B cell (primary cell): ENCODE measurements around the gene CDK8. TPM values are rescaled to one million over a fixed set of nuclear protein-coding genes. Genes with fewer than 3 reads are reported as not detected.

Source experiments
- ATAC-seq: fragments of 200-7000 bp; cut with Tn5 transposase; one replicate; pipeline ENCODE4 v1.10.0; 2021; ENCODE audit warnings: low read depth, mild to moderate bottlenecking, moderate number of reproducible peaks, moderate library complexity
- CTCF ChIA-PET: fragments of 350-600 bp; sonication (Branson Sonifier 250); formaldehyde crosslinking; loops from one replicate; lab custom pipeline; 2021; ENCODE audit warnings: antibody characterized with exemption, inconsistent platforms; lab: Charles Lee
- POLR2A ChIA-PET: fragments of 350-600 bp; sonication (Branson Sonifier 250); formaldehyde crosslinking; loops from one replicate; lab custom pipeline; 2021; ENCODE audit warnings: antibody characterized with exemption; lab: Charles Lee
- DNase-seq: peaks from one replicate; pipeline ENCODE4 v3.0.0; 2013
- H2AFZ ChIP-seq: 2 replicates; pipeline ENCODE4 v1.6.1; 2012; ENCODE audit warnings: mild to moderate bottlenecking, low read depth, low read length; ENCODE audit not compliant: insufficient read depth, poor library complexity, severe bottlenecking
- H3K27ac ChIP-seq, 2 donors: 1 replicate in 1 of 2; 2 replicates in 1 of 2; pipeline ENCODE4 v1.5.1; 2012 to 2013; ENCODE audit warnings: low read length in 2 of 2, mild to moderate bottlenecking in 2 of 2, moderate library complexity in 1 of 2
- H3K27me3 ChIP-seq, 4 experiments: fragments of 200-600 bp in 1 of 4; sonication (generic) in 1 of 4; replicated peaks in 1 of 4; 1 replicate in 2 of 4; 2 replicates in 2 of 4; pipeline versions ENCODE4 v1.6.1 to v1.7.0; 2013 to 2016; ENCODE audit warnings: low read length in 3 of 4, mild to moderate bottlenecking in 2 of 4, mixed read lengths in 1 of 4, moderate library complexity in 1 of 4; ENCODE audit not compliant: insufficient read depth in 4 of 4, control insufficient read depth in 3 of 4; ENCODE audit errors: control extremely low read depth in 1 of 4
- H3K36me3 ChIP-seq, 2 experiments: replicated peaks in 1 of 2; 1 replicate in 1 of 2; 2 replicates in 1 of 2; pipeline versions ENCODE4 v1.6.1 to v1.7.1; 2013; ENCODE audit warnings: low read length in 1 of 2; ENCODE audit not compliant: insufficient read depth in 2 of 2, control insufficient read depth in 1 of 2; ENCODE audit errors: control extremely low read depth in 1 of 2, extremely low read depth in 1 of 2
- H3K4me1 ChIP-seq, 2 donors: fragments of 200-600 bp in 1 of 2; sonication (generic) in 1 of 2; 1 replicate in 1 of 2; 2 replicates in 1 of 2; pipeline versions ENCODE4 v1.5.1 to v1.6.1; 2013 to 2017; ENCODE audit warnings: low read length in 2 of 2; ENCODE audit not compliant: control insufficient read depth in 2 of 2, insufficient read depth in 2 of 2
- H3K4me2 ChIP-seq: replicated peaks from 2 replicates; pipeline ENCODE3; 2012; ENCODE audit warnings: mild to moderate bottlenecking, low read depth, low read length; ENCODE audit not compliant: poor library complexity, severe bottlenecking
- H3K4me3 ChIP-seq, 5 experiments: fragments of 200-600 bp in 1 of 5; sonication (generic) in 1 of 5; 1 replicate in 3 of 5; 2 replicates in 2 of 5; pipeline versions ENCODE4 v1.5.1 to v1.7.0; 2011 to 2016; ENCODE audit warnings: low read length in 4 of 5, mild to moderate bottlenecking in 4 of 5, low read depth in 2 of 5, control low read depth in 1 of 5, moderate library complexity in 1 of 5; ENCODE audit not compliant: insufficient read depth in 1 of 5; ENCODE audit errors: control extremely low read depth in 1 of 5, extremely low read depth in 1 of 5
- H3K79me2 ChIP-seq: fragments of 200-600 bp; sonication (generic); one replicate; pipeline ENCODE4 v1.6.0; 2016; ENCODE audit warnings: low read length; ENCODE audit not compliant: control insufficient read depth, insufficient read depth
- H3K9ac ChIP-seq: fragments of 200-600 bp; sonication (generic); 2 replicates; pipeline ENCODE4 v1.6.1; 2017; ENCODE audit warnings: mild to moderate bottlenecking, low read length, moderate library complexity
- H3K9me3 ChIP-seq, 3 donors: one replicate each; pipeline versions ENCODE4 v1.6.1 to v1.7.1; 2013; ENCODE audit warnings: low read length in 2 of 3; ENCODE audit not compliant: control insufficient read depth in 2 of 3, insufficient read depth in 1 of 3; ENCODE audit errors: control extremely low read depth in 1 of 3
- H4K20me1 ChIP-seq: 2 replicates; pipeline ENCODE4 v1.6.0; 2012; ENCODE audit warnings: mild to moderate bottlenecking, low read length; ENCODE audit not compliant: insufficient read depth, control insufficient read depth, poor library complexity, severe bottlenecking
- H3K27ac Mint-ChIP-seq: one replicate; pipeline ENCODE4 v1.8.0; 2021; ENCODE audit warnings: mixed read lengths
- H3K27me3 Mint-ChIP-seq: one replicate; pipeline ENCODE4 v1.8.0; 2021; ENCODE audit warnings: mixed read lengths
- H3K4me1 Mint-ChIP-seq: one replicate; pipeline ENCODE4 v1.8.0; 2021; ENCODE audit warnings: mixed read lengths
- H3K4me3 Mint-ChIP-seq: one replicate; pipeline ENCODE4 v1.8.0; 2021; ENCODE audit warnings: mixed read lengths
- H3K9me3 Mint-ChIP-seq: one replicate; pipeline ENCODE4 v1.8.0; 2022; ENCODE audit warnings: mixed read lengths; ENCODE audit not compliant: insufficient read depth
- CTCF ChIP-seq: fragments of 200-600 bp; IDR thresholded peaks from one replicate; pipeline ENCODE4 v1.8.0; 2022; ENCODE audit warnings: antibody characterized with exemption, mild to moderate bottlenecking
- EZH2 ChIP-seq: IDR thresholded peaks from 2 replicates; pipeline ENCODE4 v1.6.1; 2012; ENCODE audit warnings: borderline replicate concordance, low read depth, mild to moderate bottlenecking, moderate library complexity, low read length; ENCODE audit not compliant: insufficient read depth, poor library complexity, severe bottlenecking
- WGBS: methylation state at CpG from one replicate; pipeline ENCODE4 v1.1.5; 2013; ENCODE audit warnings: missing lambda C conversion rate; ENCODE audit not compliant: insufficient coverage; 5-methylcytosine and 5-hydroxymethylcytosine counted together
- intact Hi-C: fragments of 100-400 bp; cut with micrococcal nuclease; formaldehyde crosslinking; loops from one replicate; pipeline ENCODE4 v1.10.0; 2022
- polyA plus RNA-seq: library from polyadenylated mRNA; depleted of rRNA; stranded (reverse); fragments of >200 nt; gene quantifications from 2 replicates; pipeline ENCODE4 v1.2.3, GENCODE V29; 2012
- total RNA-seq, 2 donors: library from RNA; stranded (reverse); fragments of 120-200 nt in 1 of 2; gene quantifications; 1 replicate in 1 of 2; 2 replicates in 1 of 2; pipeline versions ENCODE4 v1.2.3 to v1.2.4, GENCODE V29; 2013 to 2022

The CDK8 gene
- total and polyA plus RNA-seq, 2 donors (not counting 1 experiment from before 2014, with no cell fraction given), result 10.8 to 13.5 TPM

- Histone ChIP-seq H3K36me3 (no peaks in the 10 kb centered on the region), H3K4me3 (no peak overlapping the region), H3K27me3 (no peaks in the 10 kb centered on the region), H4K20me1 (peaks cover 8% of the 10 kb centered on the region), H3K79me2 (peaks cover 72% of the 10 kb centered on the region), H3K4me1 (peaks cover 14 to 17% of the 10 kb centered on the region in 2 donors), H3K27ac (no peak overlapping the region), H2AFZ (no peak overlapping the region), H3K9ac (no peak overlapping the region), H3K9me3 (no peaks in the 10 kb centered on the region), H3K4me2 (no peak overlapping the region)
- H3K4me1 Mint-ChIP-seq, result peaks cover 35% of the 10 kb centered on the region
- no peak overlapping the region for H3K4me3 Mint-ChIP-seq
- CTCF ChIA-PET, result interaction anchor here (1.0 to 5.0 kb wide), 2 partner anchors 71 to 120 kb away, joined by 3 to 25 read pairs; no protein-coding TSS in a partner anchor
- intact Hi-C loops, result loop anchor here (10.0 kb wide), 3 partner anchors 918 to 1982 kb away; partner anchors contain the start of genes GTF3A and USP12
- no peak for ATAC-seq
- DNase-seq, result no peak
- H3K27ac Mint-ChIP-seq, result no peak overlapping the region
- TF ChIP-seq EZH2 (no peak), CTCF (no peak)
- no peaks in the 10 kb centered on the region for H3K27me3 Mint-ChIP-seq
- 71% methylated on average over 1 of the region's 2 CpGs for WGBS
- POLR2A ChIA-PET, result no interaction called here
- no peaks in the 10 kb centered on the region for H3K9me3 Mint-ChIP-seq
Measured at GRCh38 chr13:26257049-26257448, 3.1 kb downstream of the CDK8 start.

GRCh38 chr13:26259634-26260033, 5.7 kb downstream of the CDK8 start:
- WGBS, result no CpG with 5 or more reads among the region's 3 CpGs
- Histone ChIP-seq H3K36me3 (no peaks in the 10 kb centered on the region), H3K9ac (no peak overlapping the region), H3K27ac (no peak overlapping the region), H3K79me2 (peaks cover 95% of the 10 kb centered on the region), H3K27me3 (no peaks in the 10 kb centered on the region), H2AFZ (no peak overlapping the region), H3K4me3 (no peak overlapping the region), H3K4me2 (no peak overlapping the region), H4K20me1 (peaks cover 11% of the 10 kb centered on the region), H3K9me3 (peaks cover 0 to 10% (median 0%) of the 10 kb centered on the region in 3 donors), H3K4me1 (peaks cover 11 to 17% of the 10 kb centered on the region in 2 donors)
- CTCF ChIA-PET, result no interaction called here
- Mint-ChIP-seq H3K27me3 (no peaks in the 10 kb centered on the region), H3K4me3 (no peak overlapping the region), H3K4me1 (peaks cover 29% of the 10 kb centered on the region), H3K9me3 (no peaks in the 10 kb centered on the region), H3K27ac (no peak overlapping the region)
- POLR2A ChIA-PET, result no interaction called here
- no peak for ATAC-seq
- DNase-seq, result no peak
- no peak for TF ChIP-seq CTCF
- no peak for TF ChIP-seq EZH2
- intact Hi-C loops, result loop anchor here (10.0 kb wide), 3 partner anchors 915 to 1985 kb away; partner anchors contain the start of genes GTF3A and USP12
